Measurements from ENCODE around the gene PRDM2. TPM values are rescaled to one million over a fixed set of nuclear protein-coding genes. Genes with fewer than 3 reads are reported as not detected.
A peak's percentile ranks its signal among the peaks of the same experiment; 100 is the strongest.
"Not testable (repeated sequence)": the region's sequence is repeated elsewhere in the genome, so short reads cannot be mapped to it uniquely, and the experiment has no call there.

PRDM2 gene
- total RNA-seq, 1 donor = 12.7 TPM

- H3K27ac ChIP-seq (ENCODE audit: low read depth, low read length) = no peak overlapping the region
- no peak overlapping the region for H2AFZ ChIP-seq (ENCODE audit: low read length)
- peaks cover 18% of the 10 kb centered on the region for H3K79me2 ChIP-seq (ENCODE audit: insufficient read depth, low read length)
Observed at GRCh38 chr1:13707164-13707563, 7.2 kb downstream of the PRDM2 start.

GRCh38 chr1:13708380-13708982, 8.5 kb downstream of the PRDM2 start:
- H2AFZ ChIP-seq (ENCODE audit: low read length) = no peak overlapping the region
- TF ChIP-seq CTCF (IDR thresholded peaks at IDR 0.05; ENCODE audit: extremely low read depth, low read depth, low read length) = no peak
- no peak overlapping the region for H3K4me2 ChIP-seq (ENCODE audit: insufficient read depth, low read length)
- no peaks in the 10 kb centered on the region for H3K36me3 ChIP-seq (ENCODE audit: insufficient read depth, low read length)
- H3K27me3 ChIP-seq (ENCODE audit: insufficient read depth, low read length) = no peaks in the 10 kb centered on the region
- no peak for DNase-seq (ENCODE audit: insufficient read length, low spot score, missing footprints)
- H3K79me2 ChIP-seq (ENCODE audit: insufficient read depth, low read length) = peaks cover 20% of the 10 kb centered on the region
- H4K20me1 ChIP-seq (ENCODE audit: insufficient read depth, low read length) = peaks cover 5% of the 10 kb centered on the region
- no peak overlapping the region for H3K27ac ChIP-seq (ENCODE audit: low read depth, low read length)
- H3K9me3 ChIP-seq (ENCODE audit: low read depth, low read length) = no peaks in the 10 kb centered on the region
- no peak overlapping the region for H3K4me3 ChIP-seq (ENCODE audit: insufficient read depth, low read length)
- no peaks in the 10 kb centered on the region for H3K4me1 ChIP-seq (ENCODE audit: insufficient read depth, low read length)

More at GRCh38 chr1:13707164-13707563, 7.2 kb downstream of the PRDM2 start:
- DNase-seq (ENCODE audit: insufficient read length, low spot score, missing footprints) = no peak
- Histone ChIP-seq H3K4me1 (ENCODE audit: insufficient read depth, low read length) (no peaks in the 10 kb centered on the region), H3K27me3 (ENCODE audit: insufficient read depth, low read length) (no peaks in the 10 kb centered on the region), H3K36me3 (ENCODE audit: insufficient read depth, low read length) (no peaks in the 10 kb centered on the region), H3K9me3 (ENCODE audit: low read depth, low read length) (no peaks in the 10 kb centered on the region), H3K4me3 (ENCODE audit: insufficient read depth, low read length) (no peak overlapping the region), H4K20me1 (ENCODE audit: insufficient read depth, low read length) (peaks cover 3% of the 10 kb centered on the region), H3K4me2 (ENCODE audit: insufficient read depth, low read length) (no peak overlapping the region)
- no peak for TF ChIP-seq CTCF (IDR thresholded peaks at IDR 0.05; ENCODE audit: extremely low read depth, low read depth, low read length)

- Histone ChIP-seq H4K20me1 (ENCODE audit: insufficient read depth, low read length) (peaks cover 5% of the 10 kb centered on the region), H3K4me1 (ENCODE audit: insufficient read depth, low read length) (no peaks in the 10 kb centered on the region), H3K27ac (ENCODE audit: low read depth, low read length) (no peak overlapping the region), H3K36me3 (ENCODE audit: insufficient read depth, low read length) (no peaks in the 10 kb centered on the region), H3K27me3 (ENCODE audit: insufficient read depth, low read length) (no peaks in the 10 kb centered on the region), H3K9me3 (ENCODE audit: low read depth, low read length) (no peaks in the 10 kb centered on the region), H3K4me2 (ENCODE audit: insufficient read depth, low read length) (no peak overlapping the region), H3K4me3 (ENCODE audit: insufficient read depth, low read length) (no peak overlapping the region), H3K79me2 (ENCODE audit: insufficient read depth, low read length) (peaks cover 20% of the 10 kb centered on the region), H2AFZ (ENCODE audit: low read length) (no peak overlapping the region)
- TF ChIP-seq CTCF (IDR thresholded peaks at IDR 0.05; ENCODE audit: extremely low read depth, low read depth, low read length) = no peak
- DNase-seq (ENCODE audit: insufficient read length, low spot score, missing footprints) = no peak
Observed at GRCh38 chr1:13710086-13710485, 10.1 kb downstream of the PRDM2 start.

- Histone ChIP-seq H3K36me3 (ENCODE audit: insufficient read depth, low read length) (no peaks in the 10 kb centered on the region), H3K79me2 (ENCODE audit: insufficient read depth, low read length) (peaks cover 10% of the 10 kb centered on the region), H3K9me3 (ENCODE audit: low read depth, low read length) (no peaks in the 10 kb centered on the region), H2AFZ (ENCODE audit: low read length) (no peak overlapping the region), H3K27me3 (ENCODE audit: insufficient read depth, low read length) (no peaks in the 10 kb centered on the region), H3K4me2 (ENCODE audit: insufficient read depth, low read length) (no peak overlapping the region), H3K4me3 (ENCODE audit: insufficient read depth, low read length) (no peak overlapping the region), H3K4me1 (ENCODE audit: insufficient read depth, low read length) (no peaks in the 10 kb centered on the region), H3K27ac (ENCODE audit: low read depth, low read length) (no peak overlapping the region), H4K20me1 (ENCODE audit: insufficient read depth, low read length) (peaks cover 5% of the 10 kb centered on the region)
- no peak for DNase-seq (ENCODE audit: insufficient read length, low spot score, missing footprints)
- peak; percentile 40 for TF ChIP-seq CTCF (IDR thresholded peaks at IDR 0.05; ENCODE audit: extremely low read depth, low read depth, low read length)
Observed at GRCh38 chr1:13714851-13715250, 14.9 kb downstream of the PRDM2 start.

DNA sequence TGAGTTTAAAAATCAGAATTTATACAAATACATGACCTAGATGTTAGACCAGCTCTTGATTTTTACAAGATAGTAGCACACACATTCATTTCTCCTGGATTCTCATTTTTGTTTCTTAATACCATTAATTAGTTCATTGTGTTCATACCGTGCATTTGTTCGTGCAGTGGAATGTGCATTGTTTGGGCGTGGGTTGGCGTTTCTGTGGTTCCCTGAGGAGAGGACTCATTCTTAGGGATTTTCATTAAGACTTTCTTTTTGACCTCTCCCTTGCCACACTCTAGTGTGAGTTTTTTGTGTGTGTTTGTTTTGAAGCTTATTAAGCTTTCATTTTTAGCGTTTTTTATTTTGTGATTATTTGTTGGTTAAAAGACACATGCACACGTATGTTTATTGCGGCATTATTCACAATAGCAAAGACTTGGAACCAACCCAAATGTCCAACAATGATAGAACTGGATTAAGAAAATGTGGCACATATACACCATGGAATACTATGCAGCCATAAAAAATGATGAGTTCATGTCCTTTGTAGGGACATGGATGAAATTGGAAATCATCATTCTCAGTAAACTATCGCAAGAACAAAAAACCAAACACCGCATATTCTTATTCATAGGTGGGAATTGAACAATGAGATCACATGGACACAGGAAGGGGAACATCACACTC, 15.8 kb downstream of the PRDM2 start:
- not testable (repeated sequence) for H3K9me3 ChIP-seq (ENCODE audit: low read depth, low read length); H3K79me2 ChIP-seq (ENCODE audit: insufficient read depth, low read length); H3K4me1 ChIP-seq (ENCODE audit: insufficient read depth, low read length); H3K27me3 ChIP-seq (ENCODE audit: insufficient read depth, low read length); H2AFZ ChIP-seq (ENCODE audit: low read length); H4K20me1 ChIP-seq (ENCODE audit: insufficient read depth, low read length); H3K4me2 ChIP-seq (ENCODE audit: insufficient read depth, low read length); H3K36me3 ChIP-seq (ENCODE audit: insufficient read depth, low read length); DNase-seq (ENCODE audit: insufficient read length, low spot score, missing footprints); H3K4me3 ChIP-seq (ENCODE audit: insufficient read depth, low read length); H3K27ac ChIP-seq (ENCODE audit: low read depth, low read length)

Data from osteoblast (primary cell).